Esophagus squamous epithelium (tissue), 5 donors: ENCODE data around the gene OBP2B. TPM values are rescaled to one million over a fixed set of nuclear protein-coding genes. Genes with fewer than 3 reads are reported as not detected.

Experiments
- DNase-seq: peaks from one replicate; lab custom pipeline; 2025; lab: John Stamatoyannopoulos, UW
- H3K27ac ChIP-seq, 4 donors: fragments of 200-600 bp; sonication (generic); one replicate each; pipeline ENCODE4 v1.5.1; 2016 to 2019; ENCODE audit warnings: mild to moderate bottlenecking in 1 of 4
- H3K27me3 ChIP-seq, 4 donors: fragments of 200-600 bp; sonication (generic); 1 replicate in 3 of 4; 2 replicates in 1 of 4; pipeline versions ENCODE4 v1.5.1 to v1.6.0; 2017 to 2021; ENCODE audit warnings: antibody characterized with exemption in 1 of 4
- H3K36me3 ChIP-seq, 3 donors: fragments of 200-600 bp; sonication (generic); one replicate each; pipeline ENCODE4 v1.5.1; 2016 to 2019
- H3K4me1 ChIP-seq, 3 donors: fragments of 200-600 bp; sonication (generic); one replicate each; pipeline ENCODE4 v1.5.1; 2017 to 2019
- H3K4me3 ChIP-seq, 4 donors: fragments of 200-600 bp; sonication (generic); 1 replicate in 3 of 4; 2 replicates in 1 of 4; pipeline ENCODE4 v1.5.1; 2016 to 2019; ENCODE audit warnings: mild to moderate bottlenecking in 2 of 4, moderate library complexity in 1 of 4
- H3K9me3 ChIP-seq, 3 donors: fragments of 200-600 bp; sonication (generic); one replicate each; pipeline ENCODE4 v1.5.1; 2016 to 2019
- CTCF ChIP-seq, 6 experiments: fragments of 450-650 bp in 4 of 6; fragments of 200-600 bp in 2 of 6; sonication (generic) in 2 of 6; IDR thresholded peaks; one replicate each; pipeline ENCODE4 v1.5.1; 2016 to 2019; ENCODE audit warnings: antibody characterized with exemption in 6 of 6, mild to moderate bottlenecking in 4 of 6, moderate library complexity in 4 of 6
- POLR2A ChIP-seq, 4 donors: fragments of 450-650 bp; IDR thresholded peaks; one replicate each; pipeline ENCODE4 v1.6.1; 2017; ENCODE audit warnings: antibody characterized with exemption in 4 of 4, mild to moderate bottlenecking in 4 of 4, moderate library complexity in 3 of 4
- WGBS, 2 donors: methylation state at CpG; one replicate each; pipeline ENCODE4 v1.1.5; 2018; 5-methylcytosine and 5-hydroxymethylcytosine counted together
- intact Hi-C: fragments of 100-400 bp; cut with DNase I; formaldehyde crosslinking; loops from one replicate; pipeline ENCODE4 v1.15.0; 2022
- total RNA-seq, 4 donors: library from RNA; depleted of rRNA; stranded (reverse); fragments of >200 nt; gene quantifications; one replicate each; pipeline ENCODE4 v1.1.0, GENCODE V29; 2016
- donor health status: DM: yes; HTN: yes; CAD: no.

Gene OBP2B
- total RNA-seq, 4 donors from 2014 or later, result not detected

DNA sequence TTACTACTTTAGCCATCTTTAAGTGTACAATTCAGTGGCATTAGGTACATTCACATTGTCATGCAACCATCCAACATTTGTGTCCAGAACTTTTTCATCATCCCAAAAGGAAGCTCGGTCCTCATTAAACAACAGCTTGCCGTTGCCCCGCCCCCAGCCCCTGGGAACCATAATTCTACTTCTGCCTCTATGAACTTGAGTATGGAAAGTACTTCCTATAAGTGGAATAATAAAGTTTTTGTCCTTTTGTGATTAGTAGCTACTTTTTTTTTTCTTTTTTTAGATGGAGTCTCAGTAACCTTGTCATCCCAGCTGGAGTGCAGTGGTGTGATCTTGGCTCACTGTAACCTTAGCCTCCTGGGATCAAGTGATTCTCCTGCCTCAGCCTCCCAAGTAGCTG lies 50.4 kb downstream of the OBP2B start:
- H3K4me1 ChIP-seq, result peaks cover 12 to 30% (median 18%) of the 10 kb centered on the region in 3 donors
- H3K27me3 ChIP-seq, result peaks cover 0 to 14% (median 0%) of the 10 kb centered on the region in 4 donors
- WGBS, 2 donors, result 94% methylated on average over 3 of the region's 3 CpGs
- DNase-seq, result no peak
- TF ChIP-seq CTCF (IDR thresholded peaks at IDR 0.05) (no peak), POLR2A (IDR thresholded peaks at IDR 0.05) (no peak)
- no peak overlapping the region for H3K27ac ChIP-seq
- no peak overlapping the region for H3K4me3 ChIP-seq
- no peaks in the 10 kb centered on the region for H3K9me3 ChIP-seq
- peaks cover 0 to 19% (median 0%) of the 10 kb centered on the region in 3 donors for H3K36me3 ChIP-seq
- intact Hi-C loops, result no loop called here

Other genes with a start within 250 kb of the OBP2B start
- under 1 TPM in 1 of 4 donors, not detected in 3; 0.57 TPM for gene GFI1B, start 230.6 kb downstream of the OBP2B start, total RNA-seq
- gene GTF3C5, start 178.3 kb downstream of the OBP2B start, total RNA-seq, result 10 to 100 TPM; 48.2 to 55.3 (median 48.9) TPM
- 1 to 10 TPM; 1.9 to 7.6 (median 3.5) TPM for gene CEL, start 147.3 kb downstream of the OBP2B start, total RNA-seq
- gene RALGDS, start 88.0 kb downstream of the OBP2B start, total RNA-seq, result 10 to 100 TPM; 53.4 to 71.1 (median 55.3) TPM
- 1 to 10 TPM; 3.0 to 8.8 (median 3.8) TPM for gene GBGT1, start 45.3 kb downstream of the OBP2B start, total RNA-seq
- gene ABO, start 66.0 kb upstream of the OBP2B start, total RNA-seq, result 10 to 100 TPM in 2 of 4 donors, 1 to 10 TPM in 2; 3.4 to 48.8 (median 8.2) TPM
- gene SURF6, start 126.9 kb upstream of the OBP2B start, total RNA-seq, result 10 to 100 TPM; 14.5 to 28.6 (median 22.0) TPM
- 10 to 100 TPM; 10.8 to 22.5 (median 15.9) TPM for gene MED22, start 138.9 kb upstream of the OBP2B start, total RNA-seq
- 1,000 to 10,000 TPM; 1,828 to 2,553 (median 2,363) TPM for gene RPL7A, start 139.0 kb upstream of the OBP2B start, total RNA-seq
- gene SURF1, start 147.2 kb upstream of the OBP2B start, total RNA-seq, result 10 to 100 TPM; 18.2 to 44.7 (median 32.0) TPM
- 10 to 100 TPM; 30.1 to 36.8 (median 33.6) TPM for gene SURF2, start 147.3 kb upstream of the OBP2B start, total RNA-seq
- 100 to 1,000 TPM; 104 to 140 (median 117) TPM for gene SURF4, start 166.8 kb upstream of the OBP2B start, total RNA-seq
- under 1 TPM in 1 of 4 donors, not detected in 3; 0.38 TPM for gene STKLD1, start 167.1 kb upstream of the OBP2B start, total RNA-seq
- gene REXO4, start 208.8 kb upstream of the OBP2B start, total RNA-seq, result 10 to 100 TPM; 21.5 to 26.0 (median 21.7) TPM
- 1 to 10 TPM in 1 of 4 donors, under 1 TPM in 3; 0.21 to 2.5 (median 0.33) TPM for gene ADAMTS13, start 213.1 kb upstream of the OBP2B start, total RNA-seq